LNCAP (cell line): ENCODE measurements around the gene AGRN.

Experiments used
- CTCF ChIP-seq: fragments of 450-650 bp; IDR thresholded peaks from 2 replicates; pipeline ENCODE4 v1.5.1; 2017; ENCODE audit warnings: mild to moderate bottlenecking

The AGRN gene

GRCh38 chr1:1021920-1022259 lies 2.0 kb downstream of the AGRN start:
- no peak for TF ChIP-seq CTCF

GRCh38 chr1:1022302-1023009 lies 2.5 kb downstream of the AGRN start:
- TF ChIP-seq CTCF, result no peak

DNA sequence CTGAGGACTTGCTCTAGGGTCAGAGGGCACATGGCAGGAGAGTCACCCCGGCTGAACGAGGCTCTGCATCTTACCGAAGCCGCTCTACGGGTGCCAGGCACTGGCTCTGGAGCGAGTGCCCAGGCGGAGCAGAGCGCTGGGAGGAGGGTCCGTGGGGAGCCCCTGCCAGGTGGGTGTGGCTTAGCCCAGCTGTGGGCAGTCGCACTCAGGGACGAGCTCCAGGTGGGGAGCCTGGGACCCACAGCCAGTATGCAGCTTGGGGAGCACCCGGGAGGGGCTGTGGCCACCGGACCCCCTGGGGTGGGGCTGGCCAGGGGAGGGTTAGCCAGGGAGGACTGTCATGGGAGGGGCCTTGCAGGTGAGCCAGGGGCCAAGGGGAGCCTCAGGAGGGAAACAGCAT lies 3.8 kb downstream of the AGRN start:
- TF ChIP-seq CTCF, result no peak

GRCh38 chr1:1024149-1024770 lies 4.3 kb downstream of the AGRN start:
- no peak for TF ChIP-seq CTCF

GRCh38 chr1:1024771-1025699 lies 5.1 kb downstream of the AGRN start:
- TF ChIP-seq CTCF, result no peak

DNA sequence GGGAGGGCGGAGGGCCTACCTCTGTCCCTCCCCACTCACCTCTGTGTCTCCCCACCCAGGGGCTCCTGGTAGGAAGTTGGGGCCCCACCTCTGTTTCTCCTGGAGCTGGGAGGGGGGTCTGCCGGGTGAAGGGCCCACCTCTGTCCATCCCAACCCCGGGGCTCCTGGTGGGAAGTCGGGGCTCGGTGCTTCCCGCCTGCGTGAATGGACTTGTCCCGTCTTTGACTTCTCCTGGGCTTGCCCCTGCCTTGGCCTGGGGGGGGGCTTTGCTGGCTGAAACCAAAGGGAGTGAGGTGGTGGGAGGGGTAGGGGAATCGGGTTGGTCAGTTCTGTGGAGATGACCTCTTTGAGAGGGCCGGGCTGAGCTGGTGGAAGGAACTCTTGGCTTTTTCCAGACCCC lies 5.8 kb downstream of the AGRN start:
- no peak for TF ChIP-seq CTCF

DNA sequence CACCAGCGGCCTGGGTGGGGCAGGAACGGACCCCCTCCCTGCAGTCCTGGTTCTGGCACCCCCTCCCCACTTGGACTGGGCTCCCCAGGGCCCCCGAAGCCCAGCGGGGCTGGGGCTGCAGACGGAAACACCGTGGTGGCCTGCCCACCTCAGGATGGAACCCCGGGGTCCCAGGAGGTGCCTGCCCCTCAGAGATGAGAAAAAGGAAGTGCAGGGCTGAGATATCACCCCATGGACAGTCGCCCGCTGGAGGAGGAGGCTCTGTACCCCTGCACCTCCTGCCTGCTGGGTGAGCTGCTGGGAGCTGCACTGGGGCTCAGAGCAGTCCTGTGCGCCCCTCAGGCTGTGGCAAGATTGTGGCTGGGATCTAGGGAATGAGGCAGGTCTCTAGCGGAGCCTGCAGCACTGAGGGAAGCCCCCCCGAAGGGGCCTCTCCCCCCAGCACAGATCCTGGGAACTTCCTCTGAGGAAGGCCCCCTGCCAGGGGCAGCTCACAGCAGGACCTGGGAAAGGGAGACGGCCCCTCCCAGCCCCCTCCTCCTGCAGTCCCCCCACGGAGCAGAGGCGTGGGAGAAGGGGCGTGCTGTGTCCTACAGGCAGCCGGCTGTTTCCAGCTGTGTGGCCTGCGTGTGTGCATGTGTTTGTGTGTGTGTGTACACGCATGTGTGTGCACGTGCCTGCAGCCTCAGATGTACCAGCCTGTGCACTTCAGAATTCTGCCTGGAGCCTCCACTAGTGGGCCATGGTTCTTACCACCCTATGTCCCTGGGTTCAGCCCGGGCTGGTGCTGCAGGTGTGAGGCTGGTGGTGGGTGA lies 6.9 kb downstream of the AGRN start:
- no peak for TF ChIP-seq CTCF
